Mesothelial cell of epicardium (in vitro differentiated cells): ENCODE results near the gene PLA2G2C. TPM values are rescaled to one million over a fixed set of nuclear protein-coding genes. Genes with fewer than 3 reads are reported as not detected.

Experiments used
- DNase-seq, 2 experiments: peaks; one replicate each; pipeline ENCODE4 v3.0.0; 2021; ENCODE audit warnings: low spot score in 2 of 2; ENCODE audit not compliant: unreplicated experiment in 2 of 2
- H3K27ac Mint-ChIP-seq: 2 replicates; pipeline ENCODE4 v1.8.0; 2021; ENCODE audit warnings: mixed read lengths
- H3K27me3 Mint-ChIP-seq: 2 replicates; pipeline ENCODE4 v1.8.0; 2021; ENCODE audit warnings: low read depth, mixed read lengths
- H3K36me3 Mint-ChIP-seq: 2 replicates; pipeline ENCODE4 v1.8.0; 2021; ENCODE audit warnings: mixed read lengths
- H3K4me1 Mint-ChIP-seq: 2 replicates; pipeline ENCODE4 v1.8.0; 2021; ENCODE audit warnings: mixed read lengths
- H3K4me3 Mint-ChIP-seq: 2 replicates; pipeline ENCODE4 v1.8.0; 2021; ENCODE audit warnings: mild to moderate bottlenecking, moderate library complexity, mixed read lengths
- H3K9me3 Mint-ChIP-seq: 2 replicates; pipeline ENCODE4 v1.8.0; 2021; ENCODE audit warnings: mixed read lengths
- CTCF ChIP-seq: fragments of 200-600 bp; sonication (generic); IDR thresholded peaks from one replicate; pipeline ENCODE4 v1.5.0; 2021; ENCODE audit warnings: antibody characterized with exemption; ENCODE audit not compliant: unreplicated experiment
- total RNA-seq: library from RNA; stranded (reverse); gene quantifications from 3 replicates; pipeline ENCODE4 v1.2.1, GENCODE V29; 2021

Gene PLA2G2C
- total RNA-seq, 1 donor from 2014 or later: 0.40 TPM

- H3K27ac Mint-ChIP-seq: no peak overlapping the region
- no peaks in the 10 kb centered on the region for H3K36me3 Mint-ChIP-seq
- no peak for DNase-seq
- H3K4me3 Mint-ChIP-seq: no peak overlapping the region
- H3K9me3 Mint-ChIP-seq: peaks cover 7% of the 10 kb centered on the region
- no peak for TF ChIP-seq CTCF
- peaks cover 13% of the 10 kb centered on the region for H3K27me3 Mint-ChIP-seq
- peaks cover 10% of the 10 kb centered on the region for H3K4me1 Mint-ChIP-seq
These were observed 17.5 kb downstream of the PLA2G2C start for GRCh38 chr1:20168564-20169491.

GRCh38 chr1:20167126-20167525 lies 19.2 kb downstream of the PLA2G2C start:
- no peak for DNase-seq

GRCh38 chr1:20166051-20166450 lies 20.3 kb downstream of the PLA2G2C start:
- peaks cover 13% of the 10 kb centered on the region for H3K27me3 Mint-ChIP-seq
- TF ChIP-seq CTCF: no peak
- no peak overlapping the region for H3K4me3 Mint-ChIP-seq
- DNase-seq: no peak
- H3K27ac Mint-ChIP-seq: no peak overlapping the region
- peaks cover 10% of the 10 kb centered on the region for H3K4me1 Mint-ChIP-seq
- peaks cover 21% of the 10 kb centered on the region for H3K9me3 Mint-ChIP-seq
- no peaks in the 10 kb centered on the region for H3K36me3 Mint-ChIP-seq

More at GRCh38 chr1:20167126-20167525, 19.2 kb downstream of the PLA2G2C start:
- H3K27me3 Mint-ChIP-seq: peaks cover 13% of the 10 kb centered on the region
- no peak overlapping the region for H3K4me3 Mint-ChIP-seq
- no peaks in the 10 kb centered on the region for H3K36me3 Mint-ChIP-seq
- peaks cover 10% of the 10 kb centered on the region for H3K4me1 Mint-ChIP-seq
- H3K27ac Mint-ChIP-seq: no peak overlapping the region
- H3K9me3 Mint-ChIP-seq: peaks cover 21% of the 10 kb centered on the region
- TF ChIP-seq CTCF: no peak

GRCh38 chr1:20165522-20165951 lies 20.8 kb downstream of the PLA2G2C start:
- peaks cover 10% of the 10 kb centered on the region for H3K4me1 Mint-ChIP-seq
- H3K27me3 Mint-ChIP-seq: peaks cover 13% of the 10 kb centered on the region
- no peaks in the 10 kb centered on the region for H3K36me3 Mint-ChIP-seq
- H3K9me3 Mint-ChIP-seq: peaks cover 21% of the 10 kb centered on the region
- no peak for DNase-seq
- H3K27ac Mint-ChIP-seq: no peak overlapping the region
- H3K4me3 Mint-ChIP-seq: no peak overlapping the region
- TF ChIP-seq CTCF: no peak

GRCh38 chr1:20164694-20165202 lies 21.6 kb downstream of the PLA2G2C start:
- Mint-ChIP-seq H3K27me3 (peaks cover 13% of the 10 kb centered on the region), H3K9me3 (peaks cover 24% of the 10 kb centered on the region), H3K4me1 (peaks cover 10% of the 10 kb centered on the region), H3K4me3 (no peak overlapping the region), H3K36me3 (peaks cover 2% of the 10 kb centered on the region), H3K27ac (no peak overlapping the region)
- TF ChIP-seq CTCF: no peak
- no peak for DNase-seq
